SH-SY5Y (cell line): ENCODE results near the gene EPG5.

Experiments
- GATA2 ChIP-seq: IDR thresholded peaks from 2 replicates; pipeline ENCODE4 v1.6.1; 2011; ENCODE audit warnings: mild to moderate bottlenecking, low read depth, low read length
- GATA3 ChIP-seq: IDR thresholded peaks from 2 replicates; pipeline ENCODE4 v1.6.1; 2011; ENCODE audit warnings: low read depth, mild to moderate bottlenecking, low read length, moderate library complexity

EPG5 gene

GRCh38 chr18:45995461-45995860, 28.3 kb upstream of the EPG5 start:
- no peak for TF ChIP-seq GATA3
- TF ChIP-seq GATA2 = no peak

- TF ChIP-seq GATA2 (no peak), GATA3 (no peak)
Observed at GRCh38 chr18:45993438-45993837, 26.3 kb upstream of the EPG5 start.

- TF ChIP-seq GATA2 (no peak), GATA3 (no peak)
Observed at GRCh38 chr18:45991788-45992187, 24.7 kb upstream of the EPG5 start.

GRCh38 chr18:45984546-45985235, 17.6 kb upstream of the EPG5 start:
- TF ChIP-seq GATA3 (no peak), GATA2 (no peak)

- TF ChIP-seq GATA2 = no peak
Observed at GRCh38 chr18:45981821-45982220, 14.7 kb upstream of the EPG5 start.

GRCh38 chr18:45980229-45980628, 13.1 kb upstream of the EPG5 start:
- TF ChIP-seq GATA2 (no peak), GATA3 (no peak)

- TF ChIP-seq GATA3 (no peak), GATA2 (no peak)
Observed at GRCh38 chr18:45978084-45978483, 11.0 kb upstream of the EPG5 start.

- TF ChIP-seq GATA2 (no peak), GATA3 (no peak)
Observed at GRCh38 chr18:45976974-45977373, 9.8 kb upstream of the EPG5 start.

- TF ChIP-seq GATA2 (no peak), GATA3 (no peak)
Observed at GRCh38 chr18:45976566-45976965, 9.4 kb upstream of the EPG5 start.

GRCh38 chr18:45974088-45974536, 7.0 kb upstream of the EPG5 start:
- no peak for TF ChIP-seq GATA3
- TF ChIP-seq GATA2 = no peak

- no peak for TF ChIP-seq GATA3
Observed at GRCh38 chr18:45962866-45963265, 4.3 kb downstream of the EPG5 start.

- TF ChIP-seq GATA3 = no peak
- TF ChIP-seq GATA2 = no peak
Observed at GRCh38 chr18:45962461-45962860, 4.7 kb downstream of the EPG5 start.

- TF ChIP-seq GATA3 (no peak), GATA2 (no peak)
Observed at GRCh38 chr18:45958730-45959129, 8.4 kb downstream of the EPG5 start.

- TF ChIP-seq GATA2 (no peak), GATA3 (no peak)
Observed at GRCh38 chr18:45958027-45958426, 9.1 kb downstream of the EPG5 start.

- TF ChIP-seq GATA2 (no peak), GATA3 (no peak)
Observed at GRCh38 chr18:45957100-45957499, 10.0 kb downstream of the EPG5 start.
